OCI-M1 (cell line): ENCODE data around the gene PLS1.
A peak's percentile ranks its signal among the peaks of the same experiment; 100 is the strongest.
"Not testable (repeated sequence)": the region's sequence is repeated elsewhere in the genome, so short reads cannot be mapped to it uniquely, and the experiment has no call there.

Experiments used
- DNase-seq: peaks from one replicate; lab custom pipeline; 2025; lab: John Stamatoyannopoulos, UW

PLS1 gene

GRCh38 chr3:142595581-142595950 lies 627 bp upstream of the PLS1 start:
- DNase-seq, result peak; percentile 45

GRCh38 chr3:142596726-142597088 lies 514 bp downstream of the PLS1 start:
- DNase-seq, result no peak

GRCh38 chr3:142597906-142598305 lies 1.7 kb downstream of the PLS1 start:
- no peak for DNase-seq

- DNase-seq, result no peak
These were observed 5.5 kb downstream of the PLS1 start for GRCh38 chr3:142601713-142602112.

GRCh38 chr3:142602619-142603385 lies 6.6 kb downstream of the PLS1 start:
- DNase-seq, result no peak

- DNase-seq, result not testable (repeated sequence)
These were observed 7.2 kb downstream of the PLS1 start for GRCh38 chr3:142603386-142603705.

- no peak for DNase-seq
These were observed 8.7 kb downstream of the PLS1 start for GRCh38 chr3:142604940-142605339.

- DNase-seq, result no peak
These were observed 12.4 kb downstream of the PLS1 start for GRCh38 chr3:142608631-142609030.

- DNase-seq, result no peak
These were observed 12.9 kb downstream of the PLS1 start for GRCh38 chr3:142609136-142609535.

GRCh38 chr3:142611206-142611605 lies 15.0 kb downstream of the PLS1 start:
- no peak for DNase-seq

- DNase-seq, result no peak
These were observed 17.3 kb downstream of the PLS1 start for GRCh38 chr3:142613491-142613890.

- no peak for DNase-seq
These were observed 17.9 kb downstream of the PLS1 start for GRCh38 chr3:142614059-142614626.

- no peak for DNase-seq
These were observed 19.0 kb downstream of the PLS1 start for GRCh38 chr3:142615171-142615570.

GRCh38 chr3:142618917-142619461 lies 22.8 kb downstream of the PLS1 start:
- DNase-seq, result no peak

- DNase-seq, result no peak
These were observed 26.2 kb downstream of the PLS1 start for GRCh38 chr3:142622405-142622804.

- DNase-seq, result peak; percentile 7
These were observed 27.0 kb downstream of the PLS1 start for GRCh38 chr3:142623194-142623593.

GRCh38 chr3:142624341-142625152 lies 28.4 kb downstream of the PLS1 start:
- no peak for DNase-seq

GRCh38 chr3:142625153-142625440 lies 28.9 kb downstream of the PLS1 start:
- no peak for DNase-seq

- peak; percentile 38 for DNase-seq
These were observed 30.8 kb downstream of the PLS1 start for GRCh38 chr3:142626971-142627370.

- DNase-seq, result no peak
These were observed 32.6 kb downstream of the PLS1 start for GRCh38 chr3:142628801-142629200.

GRCh38 chr3:142633073-142633472 lies 36.9 kb downstream of the PLS1 start:
- DNase-seq, result no peak

GRCh38 chr3:142636050-142636449 lies 39.9 kb downstream of the PLS1 start:
- DNase-seq, result no peak

- no peak for DNase-seq
These were observed 40.5 kb downstream of the PLS1 start for GRCh38 chr3:142636664-142637063.
